T-helper 9 cell (primary cell): ENCODE measurements around the gene HOXA10.

ENCODE experiments used
- DNase-seq: peaks from one replicate; pipeline ENCODE4 v3.0.0-alpha.2; 2020

HOXA10 gene

GRCh38 chr7:27179030-27179429, 4.9 kb upstream of the HOXA10 start:
- no peak for DNase-seq

- no peak for DNase-seq
These were observed 4.2 kb upstream of the HOXA10 start for GRCh38 chr7:27178366-27178765.

GRCh38 chr7:27177795-27178320, 3.7 kb upstream of the HOXA10 start:
- DNase-seq: no peak

- DNase-seq: no peak
These were observed 3.1 kb upstream of the HOXA10 start for GRCh38 chr7:27176962-27177794.

GRCh38 chr7:27176524-27176845, 2.4 kb upstream of the HOXA10 start:
- no peak for DNase-seq

GRCh38 chr7:27175626-27176523, 1.8 kb upstream of the HOXA10 start:
- DNase-seq: no peak

- no peak for DNase-seq
These were observed 930 bp upstream of the HOXA10 start for GRCh38 chr7:27174874-27175625.

GRCh38 chr7:27173511-27173955, 587 bp downstream of the HOXA10 start:
- no peak for DNase-seq

GRCh38 chr7:27172823-27173510, 1.2 kb downstream of the HOXA10 start:
- no peak for DNase-seq

- DNase-seq: no peak
These were observed 1.8 kb downstream of the HOXA10 start for GRCh38 chr7:27172315-27172774.

GRCh38 chr7:27171637-27172314, 2.3 kb downstream of the HOXA10 start:
- no peak for DNase-seq

- no peak for DNase-seq
These were observed 2.8 kb downstream of the HOXA10 start for GRCh38 chr7:27171325-27171636.

GRCh38 chr7:27170426-27171324, 3.4 kb downstream of the HOXA10 start:
- no peak for DNase-seq

- no peak for DNase-seq
These were observed 4.3 kb downstream of the HOXA10 start for GRCh38 chr7:27169658-27170425.

GRCh38 chr7:27168265-27168947, 5.7 kb downstream of the HOXA10 start:
- no peak for DNase-seq

- DNase-seq: no peak
These were observed 6.2 kb downstream of the HOXA10 start for GRCh38 chr7:27167916-27168264.

- no peak for DNase-seq
These were observed 7.3 kb downstream of the HOXA10 start for GRCh38 chr7:27166531-27167505.

- DNase-seq: no peak
These were observed 8.1 kb downstream of the HOXA10 start for GRCh38 chr7:27165996-27166530.
